Upper lobe of left lung (tissue), 6 donors: ENCODE data around the gene SPN. TPM values are rescaled to one million over a fixed set of nuclear protein-coding genes. Genes with fewer than 3 reads are reported as not detected.
"Not testable (repeated sequence)": the region's sequence is repeated elsewhere in the genome, so short reads cannot be mapped to it uniquely, and the experiment has no call there.

Experiments used
- ATAC-seq, 2 donors: fragments of 200-7000 bp; cut with Tn5 transposase; one replicate each; pipeline ENCODE4 v1.9.1; 2022; ENCODE audit warnings: mild to moderate bottlenecking in 2 of 2, moderate library complexity in 2 of 2; ENCODE audit not compliant: low FRiP score in 2 of 2
- DNase-seq, 2 donors: peaks; one replicate each; pipeline ENCODE4 v3.0.0-alpha.2; 2019 to 2020
- H3K27ac ChIP-seq, 4 donors: fragments of 200-600 bp; sonication (generic); one replicate each; pipeline ENCODE4 v1.5.1; 2016 to 2019
- H3K27me3 ChIP-seq, 4 donors: fragments of 200-600 bp; sonication (generic); one replicate each; pipeline ENCODE4 v1.5.1; 2017 to 2019
- H3K36me3 ChIP-seq, 4 donors: fragments of 200-600 bp; sonication (generic); one replicate each; pipeline ENCODE4 v1.5.1; 2016 to 2019
- H3K4me1 ChIP-seq, 4 donors: fragments of 200-600 bp; sonication (generic); one replicate each; pipeline ENCODE4 v1.5.1; 2018 to 2019
- H3K4me3 ChIP-seq, 4 donors: fragments of 200-600 bp; sonication (generic); one replicate each; pipeline ENCODE4 v1.5.1; 2017 to 2019; ENCODE audit warnings: mild to moderate bottlenecking in 2 of 4, moderate library complexity in 1 of 4
- H3K9me3 ChIP-seq, 4 donors: fragments of 200-600 bp; sonication (generic); one replicate each; pipeline ENCODE4 v1.5.1; 2018 to 2019
- CTCF ChIP-seq, 6 experiments: fragments of 450-650 bp in 4 of 6; fragments of 200-600 bp in 2 of 6; sonication (generic) in 2 of 6; IDR thresholded peaks; one replicate each; pipeline ENCODE4 v1.5.1; 2016 to 2019; ENCODE audit warnings: antibody characterized with exemption in 6 of 6
- EP300 ChIP-seq, 4 donors: sonication (generic); formaldehyde crosslinking; IDR thresholded peaks; one replicate each; pipeline ENCODE4 v1.5.1; 2017; ENCODE audit warnings: antibody characterized with exemption in 4 of 4, control low read depth in 2 of 4
- POLR2A ChIP-seq, 4 donors: fragments of 450-650 bp; IDR thresholded peaks; one replicate each; pipeline ENCODE4 v1.5.1; 2016 to 2017; ENCODE audit warnings: antibody characterized with exemption in 4 of 4, mild to moderate bottlenecking in 2 of 4
- POLR2AphosphoS5 ChIP-seq, 2 donors: sonication (generic); formaldehyde crosslinking; IDR thresholded peaks; one replicate each; pipeline ENCODE4 v1.5.1; 2017; ENCODE audit warnings: antibody characterized with exemption in 2 of 2
- WGBS, 2 donors: methylation state at CpG; one replicate each; pipeline ENCODE4 v1.1.5; 2017 to 2018; 5-methylcytosine and 5-hydroxymethylcytosine counted together
- total RNA-seq, 6 donors: library from RNA; depleted of rRNA in 4 of 6; stranded (reverse); fragments of >200 nt in 4 of 6; gene quantifications; one replicate each; pipeline versions ENCODE4 v1.1.0 to v1.2.1, GENCODE V29; 2016 to 2021
- donor health status: DM: no; HTN: no; CAD: no; lungs with moderate emphysema.
- donor health status: DM: no; HTN: yes; CAD: no; lungs with severe emphysema.

SPN gene
- total RNA-seq, 6 donors from 2014 or later = 16.8 to 112 (median 39.7) TPM

- Histone ChIP-seq H3K4me3 (peak overlapping the region in 3 of 4 donors; percentile 39 to 45 (median 42)), H3K27me3 (no peaks in the 10 kb centered on the region), H3K27ac (peak overlapping the region in 2 of 4 donors; percentile 55 to 74), H3K4me1 (peaks cover 0 to 28% (median 24%) of the 10 kb centered on the region in 4 donors), H3K9me3 (no peaks in the 10 kb centered on the region), H3K36me3 (no peaks in the 10 kb centered on the region)
- no peak for ATAC-seq
- DNase-seq = no peak
- TF ChIP-seq POLR2AphosphoS5 (IDR thresholded peaks at IDR 0.05) = no peak
- no peak for TF ChIP-seq CTCF (IDR thresholded peaks at IDR 0.05)
- no peak for TF ChIP-seq POLR2A (IDR thresholded peaks at IDR 0.05)
- TF ChIP-seq EP300 (IDR thresholded peaks at IDR 0.05) = no peak
- 59 to 60% methylated on average over 3 of the region's 3 CpGs for WGBS, 2 donors
These were observed 702 bp downstream of the SPN start for GRCh38 chr16:29663807-29664090.

GRCh38 chr16:29664091-29664921 is 1.3 kb downstream of the SPN start:
- ATAC-seq (peak in 1 of 2 donors; percentile 27), DNase-seq (peak; percentile 54 to 86)
- Histone ChIP-seq H3K4me1 (peaks cover 0 to 28% (median 24%) of the 10 kb centered on the region in 4 donors), H3K9me3 (no peaks in the 10 kb centered on the region), H3K27ac (peak overlapping the region in 2 of 4 donors; percentile 55 to 74), H3K4me3 (peak overlapping the region in 3 of 4 donors; percentile 39 to 45 (median 42)), H3K36me3 (no peaks in the 10 kb centered on the region), H3K27me3 (no peaks in the 10 kb centered on the region)
- peak in 1 of 4 donors; percentile 54 for TF ChIP-seq POLR2A (IDR thresholded peaks at IDR 0.05)
- TF ChIP-seq EP300 (IDR thresholded peaks at IDR 0.05) = no peak
- TF ChIP-seq POLR2AphosphoS5 (IDR thresholded peaks at IDR 0.05) = peak in 1 of 2 donors; percentile 16
- WGBS, 2 donors = 57 to 65% methylated on average over 16 to 33 of the region's 35 CpGs

- peak in 1 of 2 donors; percentile 15 for ATAC-seq
- Histone ChIP-seq H3K27me3 (no peaks in the 10 kb centered on the region), H3K4me3 (peak overlapping the region in 3 of 4 donors; percentile 39 to 45 (median 42)), H3K9me3 (no peaks in the 10 kb centered on the region), H3K27ac (peak overlapping the region in 2 of 4 donors; percentile 26 to 74), H3K4me1 (peaks cover 0 to 28% (median 24%) of the 10 kb centered on the region in 4 donors), H3K36me3 (no peaks in the 10 kb centered on the region)
- no peak for DNase-seq
- no peak for TF ChIP-seq CTCF (IDR thresholded peaks at IDR 0.05)
- no peak for TF ChIP-seq EP300 (IDR thresholded peaks at IDR 0.05)
- no peak for TF ChIP-seq POLR2AphosphoS5 (IDR thresholded peaks at IDR 0.05)
- TF ChIP-seq POLR2A (IDR thresholded peaks at IDR 0.05) = no peak
- WGBS, 2 donors = 58 to 64% methylated on average over 12 to 13 of the region's 15 CpGs
These were observed 2.4 kb downstream of the SPN start for GRCh38 chr16:29665294-29666077.

- Histone ChIP-seq H3K4me1 (peaks cover 0 to 28% (median 22%) of the 10 kb centered on the region in 4 donors), H3K27ac (peak overlapping the region in 2 of 4 donors; percentile 60 to 74)
- ATAC-seq, H3K4me3 ChIP-seq, H3K9me3 ChIP-seq, H3K27me3 ChIP-seq, DNase-seq, H3K36me3 ChIP-seq: not testable (repeated sequence)
- 59 to 82% methylated on average over 6 of the region's 6 CpGs for WGBS, 2 donors
These were observed 4.2 kb downstream of the SPN start for GRCh38 chr16:29667322-29667610.

GRCh38 chr16:29667755-29668154 is 4.7 kb downstream of the SPN start:
- Histone ChIP-seq H3K9me3 (no peaks in the 10 kb centered on the region), H3K36me3 (no peaks in the 10 kb centered on the region), H3K4me1 (peaks cover 0 to 28% (median 20%) of the 10 kb centered on the region in 4 donors), H3K27me3 (no peaks in the 10 kb centered on the region), H3K4me3 (no peak overlapping the region), H3K27ac (no peak overlapping the region)
- TF ChIP-seq POLR2AphosphoS5 (IDR thresholded peaks at IDR 0.05) (no peak), POLR2A (IDR thresholded peaks at IDR 0.05) (no peak), EP300 (IDR thresholded peaks at IDR 0.05) (no peak), CTCF (IDR thresholded peaks at IDR 0.05) (no peak)
- 93 to 96% methylated on average over 12 of the region's 12 CpGs for WGBS, 2 donors
- DNase-seq (no peak), ATAC-seq (no peak)
